DND-41 (cell line): ENCODE measurements around the gene GABRR3.

Experiments
- ATAC-seq: fragments of 200-7000 bp; cut with Tn5 transposase; 3 replicates; pipeline ENCODE4 v1.9.1; 2021; ENCODE audit warnings: low read depth; ENCODE audit not compliant: insufficient read depth
- DNase-seq: peaks from one replicate; pipeline ENCODE4 v3.0.0-alpha.2; 2020
- H2AFZ ChIP-seq: 2 replicates; pipeline ENCODE4 v1.6.0; 2012; ENCODE audit warnings: low read depth, low read length
- H3K27ac ChIP-seq: 2 replicates; pipeline ENCODE4 v1.5.1; 2012; ENCODE audit warnings: low read length, inconsistent platforms
- H3K27me3 ChIP-seq: fragments of 200-600 bp; sonication (generic); 2 replicates; pipeline ENCODE4 v1.6.0; 2012; ENCODE audit warnings: low read length, mild to moderate bottlenecking, inconsistent platforms; ENCODE audit not compliant: insufficient read depth, poor library complexity
- H3K36me3 ChIP-seq: 2 replicates; pipeline ENCODE4 v1.5.1; 2012; ENCODE audit warnings: low read length, inconsistent platforms; ENCODE audit not compliant: insufficient read depth
- H3K4me1 ChIP-seq: 2 replicates; pipeline ENCODE4 v1.5.1; 2012; ENCODE audit warnings: mild to moderate bottlenecking, low read length; ENCODE audit not compliant: insufficient read depth
- H3K4me2 ChIP-seq: 2 replicates; pipeline ENCODE4 v1.6.0; 2012; ENCODE audit warnings: mild to moderate bottlenecking, moderate library complexity, low read length, inconsistent platforms; ENCODE audit not compliant: insufficient read depth
- H3K4me3 ChIP-seq, 2 experiments: fragments of 200-600 bp in 1 of 2; shearing (Covaris generic) in 1 of 2; 2 replicates each; pipeline ENCODE4 v1.5.1; 2012 to 2016; ENCODE audit warnings: inconsistent platforms in 2 of 2, low read length in 2 of 2, mild to moderate bottlenecking in 2 of 2, low read depth in 1 of 2, moderate library complexity in 1 of 2
- H3K79me2 ChIP-seq: 2 replicates; pipeline ENCODE4 v1.6.0; 2012; ENCODE audit warnings: low read length, inconsistent platforms; ENCODE audit not compliant: insufficient read depth
- H3K9ac ChIP-seq: 2 replicates; pipeline ENCODE4 v1.6.0; 2012; ENCODE audit warnings: low read depth, mild to moderate bottlenecking, inconsistent platforms, low read length, moderate library complexity
- H3K9me3 ChIP-seq: 2 replicates; pipeline ENCODE4 v1.5.1; 2012; ENCODE audit warnings: low read length, moderate library complexity, mild to moderate bottlenecking, inconsistent platforms; ENCODE audit not compliant: insufficient read depth, severe bottlenecking
- H4K20me1 ChIP-seq: 2 replicates; pipeline ENCODE4 v1.6.0; 2012; ENCODE audit warnings: low read length; ENCODE audit not compliant: insufficient read depth
- CTCF ChIP-seq: IDR thresholded peaks from 2 replicates; pipeline ENCODE4 v1.5.1; 2012; ENCODE audit warnings: borderline replicate concordance, low read length, moderate library complexity, mild to moderate bottlenecking; ENCODE audit not compliant: poor library complexity, severe bottlenecking; ENCODE audit errors: extremely low read depth
- EZH2 ChIP-seq: IDR thresholded peaks from 3 replicates; pipeline ENCODE4 v1.6.1; 2012; ENCODE audit warnings: borderline replicate concordance, low read depth, mild to moderate bottlenecking, moderate library complexity, low read length, inconsistent platforms; ENCODE audit not compliant: severe bottlenecking

The GABRR3 gene

GRCh38 chr3:98038876-98039275 is 3.8 kb upstream of the GABRR3 start:
- no peaks in the 10 kb centered on the region for H3K79me2 ChIP-seq
- DNase-seq: no peak
- ATAC-seq: no peak
- peaks cover 5% of the 10 kb centered on the region for H3K4me1 ChIP-seq
- H4K20me1 ChIP-seq: no peaks in the 10 kb centered on the region
- H3K4me2 ChIP-seq: no peak overlapping the region
- H3K36me3 ChIP-seq: no peaks in the 10 kb centered on the region
- H3K4me3 ChIP-seq: no peak overlapping the region
- H2AFZ ChIP-seq: no peak overlapping the region
- H3K9me3 ChIP-seq: no peaks in the 10 kb centered on the region
- no peak overlapping the region for H3K27ac ChIP-seq
- no peak for TF ChIP-seq CTCF
- no peak for TF ChIP-seq EZH2
- H3K9ac ChIP-seq: no peak overlapping the region
- H3K27me3 ChIP-seq: peaks cover 9% of the 10 kb centered on the region

GRCh38 chr3:98038286-98038685 is 3.2 kb upstream of the GABRR3 start:
- no peak for DNase-seq

GRCh38 chr3:98034486-98034885 is 629 bp downstream of the GABRR3 start:
- ATAC-seq: no peak

More at GRCh38 chr3:98038286-98038685, 3.2 kb upstream of the GABRR3 start:
- no peak for ATAC-seq
- no peak for TF ChIP-seq EZH2
- no peak for TF ChIP-seq CTCF
- no peak overlapping the region for H2AFZ ChIP-seq
- no peak overlapping the region for H3K4me3 ChIP-seq
- H3K27ac ChIP-seq: no peak overlapping the region
- no peaks in the 10 kb centered on the region for H3K36me3 ChIP-seq
- no peaks in the 10 kb centered on the region for H3K9me3 ChIP-seq
- H3K4me1 ChIP-seq: peaks cover 5% of the 10 kb centered on the region
- H3K27me3 ChIP-seq: peaks cover 13% of the 10 kb centered on the region
- H4K20me1 ChIP-seq: no peaks in the 10 kb centered on the region
- H3K9ac ChIP-seq: no peak overlapping the region
- no peak overlapping the region for H3K4me2 ChIP-seq
- no peaks in the 10 kb centered on the region for H3K79me2 ChIP-seq

More at GRCh38 chr3:98034486-98034885, 629 bp downstream of the GABRR3 start:
- no peak overlapping the region for H3K4me2 ChIP-seq
- H3K9ac ChIP-seq: no peak overlapping the region
- H3K27ac ChIP-seq: no peak overlapping the region
- peaks cover 4% of the 10 kb centered on the region for H3K4me1 ChIP-seq
- no peaks in the 10 kb centered on the region for H3K79me2 ChIP-seq
- TF ChIP-seq EZH2: no peak
- TF ChIP-seq CTCF: no peak
- peaks cover 24% of the 10 kb centered on the region for H3K27me3 ChIP-seq
- H2AFZ ChIP-seq: no peak overlapping the region
- no peaks in the 10 kb centered on the region for H4K20me1 ChIP-seq
- no peak for DNase-seq
- no peaks in the 10 kb centered on the region for H3K9me3 ChIP-seq
- H3K4me3 ChIP-seq: no peak overlapping the region
- no peaks in the 10 kb centered on the region for H3K36me3 ChIP-seq
